Left forelimb (tissue), 1 donor: ENCODE results near the gene CFAP46.
A peak's percentile ranks its signal among the peaks of the same experiment; 100 is the strongest.

ENCODE experiments used
- DNase-seq: peaks from one replicate; pipeline ENCODE4 v3.0.0-alpha.2; 2018; ENCODE audit warnings: low spot score

Gene CFAP46

GRCh38 chr10:132879408-132880127 is 62.8 kb downstream of the CFAP46 start:
- peak; percentile 70 for DNase-seq

DNA sequence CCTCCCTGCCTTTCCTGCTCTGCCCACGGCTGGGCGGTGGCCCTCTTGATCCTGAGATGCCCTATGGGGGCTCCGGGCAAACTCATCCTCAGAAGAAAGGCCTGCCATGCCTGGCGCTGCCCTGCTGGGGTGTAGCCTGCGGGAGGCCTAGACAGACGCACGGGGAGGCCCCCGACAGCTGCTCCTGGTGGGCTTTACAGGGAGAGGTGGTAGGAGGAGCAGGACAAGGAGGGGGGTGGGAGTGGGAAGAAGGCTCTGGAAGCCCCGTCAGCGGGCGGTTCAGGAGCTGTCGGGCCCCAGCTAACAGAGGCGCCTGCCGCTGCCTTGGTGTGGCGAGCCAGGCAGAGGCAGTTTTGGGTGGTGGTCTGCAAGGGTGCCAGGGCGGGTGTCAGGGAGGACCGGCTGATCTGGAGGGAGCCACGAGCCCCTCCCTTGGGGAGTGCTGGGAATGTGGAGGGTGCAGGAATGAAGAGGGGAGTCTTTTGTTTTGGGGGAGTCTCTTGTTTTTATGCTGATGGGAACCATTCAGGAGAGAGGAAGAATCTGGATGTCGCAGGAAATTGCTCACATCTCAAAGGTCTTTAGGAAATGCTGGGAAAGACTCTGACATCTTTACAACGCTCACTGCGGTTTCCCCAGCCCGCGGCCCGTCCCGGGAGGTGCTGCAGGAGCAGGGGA is 63.5 kb downstream of the CFAP46 start:
- DNase-seq, result peak; percentile 49

DNA sequence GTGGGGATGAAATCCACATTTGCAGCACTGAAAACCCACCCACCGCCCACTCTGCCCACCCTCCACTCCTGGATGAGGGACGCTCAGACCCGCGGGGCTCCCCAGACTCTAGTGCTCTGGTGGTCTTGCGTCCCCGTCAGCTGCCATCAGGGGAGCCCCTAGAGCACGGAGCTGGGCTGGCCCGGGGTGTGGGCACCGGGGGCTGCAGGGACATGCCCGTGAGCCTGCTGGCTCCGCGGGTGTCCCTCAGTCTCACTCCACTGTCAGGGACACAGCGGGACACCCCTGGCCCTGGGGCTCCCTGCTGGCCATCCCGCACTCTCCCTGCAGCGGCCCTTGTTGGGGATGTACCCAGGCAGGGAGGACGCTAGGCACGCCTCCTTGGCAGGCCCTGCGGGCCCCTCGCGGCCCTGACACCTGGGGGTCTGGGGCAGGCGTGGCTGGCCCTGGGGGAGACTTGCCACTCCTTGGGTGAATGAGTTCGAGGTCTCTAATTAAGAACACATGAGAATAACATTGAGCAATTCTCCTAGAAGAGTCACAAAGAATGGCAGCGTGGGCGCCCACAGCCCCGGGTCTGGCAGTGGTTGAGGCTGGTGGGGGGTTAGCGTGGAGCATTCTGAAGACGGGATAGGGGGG is 64.2 kb downstream of the CFAP46 start:
- peak; percentile 53 for DNase-seq

- no peak for DNase-seq
Observed at GRCh38 chr10:132877473-132877872, 64.9 kb downstream of the CFAP46 start.

GRCh38 chr10:132876993-132877431 is 65.4 kb downstream of the CFAP46 start:
- DNase-seq, result peak; percentile 51

DNA sequence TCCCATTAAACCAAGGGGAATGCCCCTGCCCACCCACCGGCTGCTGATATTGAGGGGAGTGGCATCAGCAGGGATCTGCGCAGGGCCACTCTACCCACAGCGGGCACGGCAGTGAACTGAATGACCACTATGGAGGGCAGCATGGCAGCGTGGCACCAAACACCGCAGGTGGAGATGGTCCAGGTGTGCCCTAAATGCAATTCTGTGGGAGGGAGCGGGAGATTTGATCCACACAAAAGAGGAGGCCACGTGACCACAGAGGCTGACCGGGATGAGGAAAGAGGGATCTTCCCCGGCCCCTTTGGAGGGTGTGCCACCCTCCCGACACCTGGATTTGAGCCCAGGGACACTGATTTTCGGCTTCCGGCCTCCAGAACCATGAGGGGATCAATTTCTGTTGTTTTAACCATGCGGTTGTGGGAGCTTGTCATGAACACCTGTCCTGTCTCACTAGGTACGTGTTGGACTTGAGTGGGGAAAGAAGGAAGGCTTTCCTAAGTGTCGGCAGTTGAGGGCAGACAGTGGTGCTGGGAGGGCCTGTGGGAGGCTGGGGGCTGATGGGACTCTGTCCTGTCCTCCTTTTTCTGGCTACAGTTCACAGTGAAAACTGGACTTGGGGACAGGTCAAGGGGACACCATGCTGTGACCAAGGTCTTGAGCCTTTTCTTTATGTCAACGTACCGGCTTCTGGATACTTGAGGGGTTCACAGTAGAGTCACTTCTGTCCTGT is 66.1 kb downstream of the CFAP46 start:
- peak; percentile 44 for DNase-seq

- no peak for DNase-seq
Observed at GRCh38 chr10:132875435-132875834, 66.9 kb downstream of the CFAP46 start.

GRCh38 chr10:132873395-132873794 is 69.0 kb downstream of the CFAP46 start:
- DNase-seq, result peak; percentile 44

- DNase-seq, result peak; percentile 23
Observed at GRCh38 chr10:132872658-132873057, 69.7 kb downstream of the CFAP46 start.

DNA sequence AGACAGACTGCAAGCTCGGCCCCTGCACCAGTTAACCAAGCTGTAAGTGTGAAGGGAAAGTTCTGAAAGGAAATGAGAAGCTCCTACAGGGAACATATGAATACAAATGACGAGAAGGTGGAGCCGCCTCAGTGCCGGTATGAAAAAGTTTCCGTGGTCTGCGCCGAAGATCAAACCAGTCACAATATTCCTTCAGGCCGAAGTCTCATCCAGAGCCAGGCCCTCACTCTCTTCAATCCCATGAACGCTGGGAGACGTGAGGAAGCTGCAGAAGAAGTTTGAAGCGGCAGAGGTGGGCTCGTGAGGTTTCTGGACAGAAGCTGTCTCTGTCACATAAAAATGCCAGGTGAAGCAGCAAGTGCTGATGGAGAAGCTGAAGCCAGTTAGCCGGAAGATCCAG is 71.9 kb downstream of the CFAP46 start:
- no peak for DNase-seq

DNA sequence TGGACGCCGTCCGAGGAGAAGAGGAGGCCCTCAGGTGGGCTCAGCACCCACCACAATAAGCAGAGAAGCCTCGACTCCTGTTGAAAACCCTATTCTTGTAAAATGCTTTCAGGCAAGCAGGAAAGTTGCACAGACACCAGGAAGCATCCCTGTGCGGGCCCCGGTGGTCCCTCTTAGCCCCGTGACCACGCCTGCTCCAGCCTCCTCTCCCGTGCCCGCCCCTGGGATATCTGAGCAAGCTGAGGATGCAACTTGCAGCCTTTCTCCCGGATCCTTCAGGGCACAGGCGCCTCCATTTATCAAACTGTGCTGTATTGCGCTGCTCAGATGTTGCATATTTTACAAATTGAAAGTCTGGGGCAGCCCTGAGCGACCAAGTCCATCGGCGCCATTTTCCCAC is 72.7 kb downstream of the CFAP46 start:
- DNase-seq, result peak; percentile 14

DNA sequence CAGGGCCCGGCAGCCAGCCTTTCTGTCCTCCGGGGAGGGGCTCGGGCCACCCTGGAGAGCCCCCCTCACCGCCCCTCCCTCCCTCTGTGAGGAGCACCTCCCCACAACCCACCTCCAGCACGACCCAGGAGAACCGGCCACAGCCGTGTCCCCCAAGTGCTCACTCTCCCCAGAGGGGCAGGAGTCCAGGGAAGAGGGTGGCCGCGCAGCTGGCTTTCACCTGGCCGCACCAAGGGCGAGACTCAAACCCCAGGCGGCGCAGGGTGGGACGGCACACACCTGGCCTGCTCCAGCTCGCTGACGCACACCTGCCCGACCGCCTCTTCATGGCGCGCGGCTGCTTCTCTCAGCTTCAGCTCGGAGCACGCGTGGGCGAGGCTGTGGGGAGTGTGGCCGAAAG is 73.4 kb downstream of the CFAP46 start:
- DNase-seq, result peak; percentile 40

- peak; percentile 60 for DNase-seq
Observed at GRCh38 chr10:132867801-132868644, 74.3 kb downstream of the CFAP46 start.

- peak; percentile 46 for DNase-seq
Observed at GRCh38 chr10:132866601-132867381, 75.6 kb downstream of the CFAP46 start.

- peak; percentile 34 for DNase-seq
Observed at GRCh38 chr10:132865851-132866600, 76.3 kb downstream of the CFAP46 start.

- peak; percentile 50 for DNase-seq
Observed at GRCh38 chr10:132865171-132865631, 77.2 kb downstream of the CFAP46 start.

DNA sequence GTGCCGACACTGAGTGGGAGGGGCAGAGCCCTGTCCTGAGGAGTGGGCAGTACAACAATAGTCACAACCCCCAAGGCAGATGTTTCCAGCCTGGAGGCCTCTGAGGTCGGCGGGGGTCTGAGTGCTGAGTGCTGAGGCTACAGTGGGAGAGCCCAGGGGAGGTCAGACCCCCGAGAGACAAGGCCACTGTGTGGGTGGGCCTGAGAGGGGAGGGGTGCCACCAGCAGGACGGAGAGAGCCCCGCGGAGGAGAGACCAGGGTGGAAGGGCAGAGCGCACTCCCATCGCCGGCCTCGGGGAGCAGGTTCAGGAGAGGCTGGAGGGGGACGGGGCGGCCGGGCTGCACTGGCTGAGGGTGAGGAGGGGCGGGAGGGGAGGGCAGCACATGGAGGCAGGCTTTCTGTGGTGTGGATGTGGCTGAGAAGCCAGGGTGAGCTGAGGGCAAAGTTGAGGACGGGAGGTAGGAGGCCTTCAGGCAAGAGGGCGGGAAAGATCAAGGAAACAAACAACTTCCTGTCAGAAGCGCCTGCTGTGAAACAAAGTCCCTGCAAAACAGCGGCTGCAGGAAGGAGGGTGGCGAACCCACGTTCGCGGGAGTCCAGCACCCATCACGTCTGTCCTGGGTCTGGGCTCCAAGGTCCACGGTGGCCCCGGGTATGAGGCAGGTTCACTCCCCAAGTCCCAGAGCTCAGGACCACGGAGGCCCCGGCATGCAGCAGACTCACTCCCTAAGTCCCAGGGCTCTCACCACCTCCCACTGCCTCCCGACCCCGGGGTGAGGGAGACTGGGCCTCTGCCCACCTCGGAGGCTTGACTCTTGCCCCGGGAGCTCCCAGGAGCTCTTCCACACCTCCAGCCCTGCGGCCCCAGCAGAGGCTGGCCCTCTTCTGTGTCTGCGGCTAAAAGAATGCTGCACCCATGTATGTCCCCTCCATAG is 79.6 kb downstream of the CFAP46 start:
- DNase-seq, result peak; percentile 61

GRCh38 chr10:132861884-132862461 is 80.4 kb downstream of the CFAP46 start:
- peak; percentile 47 for DNase-seq
